Right lobe of liver (tissue), 4 donors: Measurements from ENCODE around the gene KIAA1191.

ENCODE experiments used
- CTCF ChIP-seq, 4 donors: fragments of 200-600 bp in 3 of 4; fragments of 450-650 bp in 1 of 4; IDR thresholded peaks; one replicate each; pipeline versions ENCODE4 v1.5.1 to v1.8.0; 2016 to 2022; ENCODE audit warnings: antibody characterized with exemption in 4 of 4, mild to moderate bottlenecking in 2 of 4
- POLR2A ChIP-seq: fragments of 450-650 bp; IDR thresholded peaks from one replicate; pipeline ENCODE4 v1.6.1; 2017; ENCODE audit warnings: antibody characterized with exemption, mild to moderate bottlenecking
- donor health status: DM: no; HTN: no; CAD: no.
- donor health status: DM: no; HTN: no; CAD: no.
- donor health status: DM: no; HTN: yes; CAD: no.

- TF ChIP-seq POLR2A (no peak), CTCF (IDR thresholded peaks at IDR 0.05) (no peak)
Observed at GRCh38 chr5:176382721-176383120, 21.2 kb upstream of the KIAA1191 start.
